ENCODE measurements around the gene WDR89. TPM values are rescaled to one million over a fixed set of nuclear protein-coding genes. Genes with fewer than 3 reads are reported as not detected.

WDR89 gene
- total and polyA plus RNA-seq, 9 of the 15 experiments (the other 6 are each of a cell fraction or from before 2014, with no cell fraction given), result 9.3 to 25.6 (median 16.2) TPM

- TF ChIP-seq ZBTB49 (CRISPR knock-in tag; IDR thresholded peaks at IDR 0.05; ENCODE audit: borderline replicate concordance) (no peak), MYC (IDR thresholded peaks at IDR 0.05; ENCODE audit: low read depth, low read length) (peak; percentile 93), MYC (CRISPR knock-in tag; IDR thresholded peaks at IDR 0.05; ENCODE audit: borderline replicate concordance, low read depth) (0 out of 2 replicates have a peak, but pooled peaks have one; percentile 70), MCM2 (IDR thresholded peaks at IDR 0.05; ENCODE audit: low read depth) (no peak), ZNF398 (CRISPR knock-in tag; IDR thresholded peaks at IDR 0.05) (no peak), ZBTB17 (CRISPR knock-in tag; IDR thresholded peaks at IDR 0.05) (no peak), TRIM25 (IDR thresholded peaks at IDR 0.05; ENCODE audit: borderline replicate concordance) (no peak), MXD1 (CRISPR knock-in tag; IDR thresholded peaks at IDR 0.05; ENCODE audit: borderline replicate concordance, poor library complexity, severe bottlenecking) (peak; percentile 26), NCOR1 (IDR thresholded peaks at IDR 0.05) (no peak), NR2F6 (CRISPR knock-in tag; IDR thresholded peaks at IDR 0.05) (no peak), MXI1 (IDR thresholded peaks at IDR 0.05; ENCODE audit: low read depth, low read length) (peak; percentile 72), FIP1L1 (IDR thresholded peaks at IDR 0.05; ENCODE audit: low read depth, low read length, poor library complexity, severe bottlenecking) (peak; percentile 35), TSC22D4 (tag; IDR thresholded peaks at IDR 0.05) (no peak), NRF1 (conservative IDR thresholded peaks at IDR 0.05 in 1 of 2, IDR thresholded peaks at IDR 0.05 in 1 of 2) (peak; percentile 79 to 82), KDM5B (IDR thresholded peaks at IDR 0.05; ENCODE audit: insufficient replicate concordance, low read depth, low read length) (peak; percentile 86), SMAD4 (CRISPR knock-in tag; conservative IDR thresholded peaks at IDR 0.05) (peak; percentile 61), YY1 (IDR thresholded peaks at IDR 0.05; ENCODE audit: borderline replicate concordance in 1 of 3, control insufficient read depth in 1 of 3, extremely low read depth in 1 of 3, insufficient read depth in 3 of 3, insufficient read length in 1 of 3, insufficient replicate concordance in 2 of 3, low read depth in 1 of 3, low read length in 2 of 3) (peak in 2 of 3 experiments; percentile 30 to 49), USF2 (CRISPR knock-in tag; IDR thresholded peaks at IDR 0.05) (no peak; the same call in 1 of the 2 replicates)
These were observed at the start of gene WDR89 (continued) for GRCh38 chr14:63641473-63642228.
